SIG-M5 treated with dmso at 0.1 percent for 504 hours (cell line): ENCODE data around the gene NKIRAS1.
"Not testable (repeated sequence)": the region's sequence is repeated elsewhere in the genome, so short reads cannot be mapped to it uniquely, and the experiment has no call there.

Experiments
- DNase-seq: peaks from one replicate; lab custom pipeline; 2025; ENCODE audit not compliant: unreplicated experiment; lab: John Stamatoyannopoulos, UW

NKIRAS1 gene

DNA sequence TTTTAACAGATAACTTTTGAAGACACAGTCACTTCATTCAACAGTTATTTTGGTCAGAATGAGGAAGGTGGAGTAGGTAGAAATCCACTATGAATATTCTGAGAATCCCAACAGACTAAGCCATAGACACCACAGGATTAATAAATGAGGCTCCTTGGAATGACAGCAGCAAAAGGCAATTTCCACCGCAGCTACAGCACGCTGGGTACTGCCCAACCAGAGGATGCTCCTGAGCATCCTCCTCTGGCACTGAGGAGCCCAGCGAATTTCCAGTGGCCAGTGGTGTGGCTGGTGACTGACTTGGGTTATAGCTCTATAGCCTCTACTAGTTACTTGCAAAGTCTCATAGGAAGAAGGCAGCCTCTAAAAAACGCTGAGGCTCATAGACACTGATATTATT, 24.6 kb upstream of the NKIRAS1 start:
- no peak for DNase-seq

DNA sequence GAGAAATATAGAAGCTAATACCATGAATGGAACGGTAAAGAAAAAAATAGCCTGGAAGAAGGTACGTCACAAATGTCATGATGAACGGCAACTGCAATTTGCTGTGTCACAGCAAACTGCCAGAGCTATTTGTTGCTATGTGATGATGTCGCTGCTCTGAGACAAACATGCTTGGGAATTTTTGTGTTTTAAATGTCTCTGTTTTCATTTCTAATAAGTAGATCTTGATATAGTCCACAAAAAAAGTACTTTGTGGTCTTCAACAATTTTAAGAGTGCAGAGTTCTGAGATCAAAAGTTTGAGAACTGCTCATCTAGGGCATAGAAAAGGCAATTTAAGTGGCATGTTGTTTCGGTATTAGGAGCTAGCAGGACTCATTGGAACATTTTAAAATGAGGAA, 24.0 kb upstream of the NKIRAS1 start:
- DNase-seq = no peak

DNA sequence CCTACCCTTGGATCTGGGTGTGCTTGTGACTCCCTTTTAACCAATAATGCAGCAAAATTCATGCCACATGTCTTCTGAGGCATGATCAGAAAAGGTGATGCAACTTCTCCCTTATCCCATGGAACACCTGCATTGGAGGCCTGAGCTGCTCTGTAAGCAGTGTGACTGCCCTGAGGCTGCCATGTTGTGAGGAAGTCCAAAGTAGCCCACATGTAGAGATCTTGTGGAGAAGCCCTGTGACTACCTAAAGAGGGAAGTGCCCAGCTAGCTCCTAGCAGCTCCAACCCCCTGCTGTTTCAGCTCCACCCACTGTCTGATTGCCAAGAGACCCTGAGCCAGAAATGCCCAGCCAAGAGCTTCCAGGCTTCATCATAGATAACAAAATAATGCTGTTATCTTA, 21.9 kb upstream of the NKIRAS1 start:
- peak; percentile 58 for DNase-seq

DNA sequence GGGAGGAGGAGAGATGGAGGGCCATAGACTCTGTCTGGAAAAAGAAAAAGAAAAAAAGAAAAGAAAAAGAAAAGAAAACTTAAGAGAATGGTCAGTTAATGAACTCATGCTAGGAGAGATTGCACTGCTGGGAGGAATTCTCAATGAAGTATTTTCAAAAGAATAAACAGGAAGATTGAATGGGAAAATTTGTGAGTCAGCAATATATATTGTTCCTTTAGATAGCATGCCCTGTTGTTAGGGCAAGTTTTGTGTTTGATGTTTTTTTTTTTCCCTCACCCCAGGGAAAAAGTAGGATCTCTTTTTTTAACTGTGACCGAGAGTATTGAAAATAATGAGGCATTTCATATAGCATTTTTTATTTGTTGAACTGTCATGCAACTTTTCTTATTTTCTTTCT, 20.5 kb upstream of the NKIRAS1 start:
- DNase-seq = no peak

DNA sequence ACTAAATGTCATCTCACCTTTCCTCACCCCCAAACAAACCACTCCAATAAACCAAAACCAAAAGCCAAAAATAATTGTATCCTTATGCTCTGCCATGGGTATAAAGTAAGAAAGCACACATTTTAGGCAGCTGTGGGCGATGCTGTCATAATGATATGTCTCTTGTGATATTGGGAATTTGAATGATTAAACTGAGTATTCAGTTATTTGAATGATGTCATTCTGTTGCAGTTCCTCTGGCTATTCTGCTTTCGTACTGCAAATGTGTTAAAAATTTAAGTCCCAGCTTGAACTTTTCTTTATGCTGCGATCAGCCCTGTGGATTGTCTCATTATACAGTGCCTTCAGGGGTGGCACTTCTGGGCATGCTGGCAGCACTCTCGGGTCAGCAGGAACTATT, 17.5 kb upstream of the NKIRAS1 start:
- DNase-seq = no peak

DNA sequence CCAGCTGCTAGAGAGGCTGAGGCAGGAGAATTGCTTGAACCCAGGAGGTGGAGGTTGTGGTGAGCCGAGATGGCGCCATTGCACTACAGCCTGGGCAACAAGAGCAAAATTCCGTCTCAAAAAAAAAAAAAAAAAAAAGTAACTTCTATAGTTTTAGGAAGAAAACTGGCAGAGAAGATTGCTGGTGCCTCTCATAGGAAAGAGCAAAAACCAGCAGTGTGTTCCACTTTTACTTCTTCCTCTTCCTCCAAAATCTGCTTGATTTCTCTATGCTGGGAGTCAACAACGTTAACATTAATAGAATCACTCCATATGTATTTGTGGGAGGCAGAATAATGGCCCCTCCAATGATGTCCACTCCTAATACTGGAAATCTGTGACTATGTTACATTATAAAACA, 15.8 kb upstream of the NKIRAS1 start:
- no peak for DNase-seq

DNA sequence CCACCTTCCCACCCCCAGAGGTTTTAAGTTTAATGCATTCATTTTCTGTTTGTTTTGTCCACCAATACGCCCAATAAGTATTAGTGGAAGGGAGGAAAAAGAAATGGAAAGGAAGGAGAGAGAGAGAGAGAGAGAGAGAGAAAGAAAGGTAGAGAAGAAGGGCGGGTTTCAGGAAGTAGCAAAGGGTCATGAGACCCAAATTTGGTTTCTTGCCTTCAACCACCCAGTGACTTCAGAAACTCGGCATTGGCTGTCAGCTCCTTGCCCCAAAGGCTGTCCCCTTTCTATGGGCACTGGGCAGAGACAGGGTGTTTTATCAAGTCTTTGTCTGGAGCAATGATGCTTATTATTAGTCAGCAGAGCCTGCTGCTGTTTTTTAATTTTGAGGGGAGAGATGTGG, 14.8 kb upstream of the NKIRAS1 start:
- no peak for DNase-seq

DNA sequence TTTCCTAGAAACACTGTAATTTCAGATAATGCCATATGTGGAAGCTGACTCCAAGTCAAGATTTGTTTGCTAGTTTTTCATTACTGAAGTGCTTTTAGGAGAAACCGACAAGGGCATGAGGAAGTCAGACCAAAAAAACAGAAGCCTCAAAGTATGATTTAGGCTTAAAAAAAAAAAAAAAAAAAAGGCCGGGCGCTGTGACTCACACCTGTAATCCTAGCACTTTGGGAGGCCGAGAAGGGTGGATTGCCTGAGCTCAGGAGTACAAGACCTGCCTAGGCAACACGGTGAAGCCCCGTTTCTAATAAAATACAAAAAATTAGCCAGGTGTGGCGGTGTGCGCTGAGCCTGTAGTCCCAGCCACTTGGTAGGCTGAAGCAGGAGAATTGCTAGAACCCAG, 11.7 kb upstream of the NKIRAS1 start:
- peak; percentile 34 for DNase-seq

DNA sequence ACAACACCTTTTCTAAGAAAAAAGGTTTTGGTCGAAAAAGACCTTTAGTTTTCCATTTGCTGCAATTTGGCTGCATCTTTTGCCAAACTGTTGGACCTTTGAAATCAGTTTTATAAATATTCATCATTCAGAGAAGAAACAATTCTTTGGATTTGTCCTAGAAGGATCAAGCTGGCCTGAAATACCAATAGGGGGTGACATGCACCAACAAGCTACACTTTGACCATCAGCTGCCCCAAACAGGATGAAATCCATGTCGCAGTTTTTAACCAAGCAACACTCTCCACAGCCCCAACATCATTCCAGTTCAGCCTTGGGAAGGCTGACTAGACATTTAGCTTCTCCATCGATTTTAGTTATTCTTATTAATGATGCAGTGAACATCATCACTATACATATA, 9.9 kb upstream of the NKIRAS1 start:
- DNase-seq = no peak

DNA sequence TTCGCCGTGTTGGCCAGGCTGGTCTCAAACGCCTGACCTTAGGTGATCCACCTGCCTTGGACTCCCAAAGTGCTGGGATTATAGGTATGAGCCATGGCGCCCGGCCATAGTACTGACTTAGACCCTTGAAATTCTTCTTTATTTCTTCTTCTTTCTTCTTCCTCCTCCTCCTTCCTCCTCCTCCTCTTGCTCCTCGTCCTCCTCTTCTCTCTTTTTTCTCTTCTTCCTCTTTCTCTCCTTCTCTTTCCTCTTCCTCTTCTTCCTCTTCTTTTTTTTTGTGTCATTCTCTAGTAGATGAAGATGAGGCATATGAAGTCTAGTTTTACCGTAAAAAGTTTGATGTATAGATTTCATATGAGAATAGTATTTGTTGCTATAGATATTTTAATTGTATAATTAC, 9.5 kb upstream of the NKIRAS1 start:
- DNase-seq = no peak

DNA sequence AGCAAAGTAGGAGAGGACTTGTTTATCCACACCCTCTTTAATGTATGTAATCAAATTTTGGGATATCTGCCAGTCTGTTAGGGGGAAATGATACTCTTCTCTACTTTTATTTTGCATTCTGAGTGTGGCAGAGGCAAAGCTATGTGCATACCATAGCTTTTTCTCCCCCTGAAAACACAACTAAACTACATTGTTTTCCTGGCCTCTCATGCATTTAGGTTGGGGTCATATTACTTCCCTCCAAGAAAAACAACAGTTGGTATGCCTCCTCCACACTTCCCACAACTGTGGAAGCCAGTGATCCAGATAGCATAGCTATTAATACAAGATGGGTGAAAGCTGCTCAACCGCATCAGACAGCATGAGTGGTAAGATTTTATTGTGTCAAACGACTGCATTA, 7.0 kb upstream of the NKIRAS1 start:
- no peak for DNase-seq

DNA sequence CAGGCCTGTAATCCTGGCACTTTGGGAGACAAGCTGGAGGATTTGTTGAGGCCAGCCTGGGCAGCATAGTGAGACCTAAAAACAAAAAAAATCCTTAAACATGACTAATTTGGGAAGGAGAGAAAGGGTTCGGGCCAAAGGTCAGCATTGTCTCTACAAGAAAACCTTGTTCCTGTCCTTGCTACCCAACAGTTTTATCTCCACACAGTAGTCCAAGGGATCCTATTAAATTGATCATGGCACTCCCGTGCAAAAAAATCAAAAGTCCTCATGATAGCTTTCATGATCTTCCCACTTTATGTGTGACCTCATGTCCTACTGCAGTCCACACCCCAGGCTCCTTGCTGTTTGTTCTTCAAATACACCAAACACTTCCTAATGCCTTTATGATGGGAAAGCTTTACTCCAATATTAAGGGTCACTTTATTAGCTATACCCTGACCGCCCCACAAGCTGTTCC, 4.3 kb upstream of the NKIRAS1 start:
- DNase-seq = no peak

DNA sequence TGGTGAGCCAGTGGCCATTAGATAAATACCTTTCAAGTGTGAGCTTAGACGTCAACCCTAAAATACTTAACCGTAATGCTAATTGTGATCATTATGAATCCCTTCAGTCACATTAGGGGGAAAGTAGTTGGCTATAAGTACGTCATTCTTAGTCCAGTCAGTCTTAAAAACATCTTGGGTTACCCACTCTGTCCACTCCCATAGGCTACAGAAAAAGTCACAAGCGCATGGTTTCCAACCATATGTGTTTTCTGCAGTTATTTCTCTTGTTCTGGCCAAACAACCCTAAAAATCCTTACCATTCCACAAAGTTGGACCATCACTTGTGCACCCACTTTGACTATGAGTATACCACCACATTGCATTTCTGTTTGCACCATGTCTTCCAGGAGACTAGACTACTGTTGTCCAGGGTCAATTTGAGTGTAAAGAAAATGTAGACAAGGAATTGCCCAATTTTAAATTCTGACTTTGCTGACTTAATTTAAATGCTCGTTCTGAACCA, 3.4 kb upstream of the NKIRAS1 start:
- DNase-seq = no peak

DNA sequence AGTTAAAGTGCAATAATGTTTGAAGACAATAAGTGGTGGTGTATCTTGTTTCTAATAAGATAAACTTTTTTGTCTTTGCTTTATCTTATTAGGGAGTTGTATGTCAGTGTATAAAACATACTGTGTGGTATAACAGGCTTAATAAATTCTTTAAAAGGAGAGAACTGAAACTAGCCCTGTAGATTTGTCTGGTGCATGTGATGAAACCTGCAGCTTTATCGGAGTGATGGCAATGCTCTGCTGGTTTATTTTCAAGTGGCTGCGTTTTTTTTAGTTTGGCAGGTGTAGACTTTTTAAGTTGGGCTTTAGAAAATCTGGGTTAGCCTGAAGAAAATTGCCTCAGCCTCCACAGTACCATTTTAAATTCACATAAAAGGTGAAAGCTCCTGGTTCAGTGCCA, 2.8 kb upstream of the NKIRAS1 start:
- peak; percentile 31 for DNase-seq

DNA sequence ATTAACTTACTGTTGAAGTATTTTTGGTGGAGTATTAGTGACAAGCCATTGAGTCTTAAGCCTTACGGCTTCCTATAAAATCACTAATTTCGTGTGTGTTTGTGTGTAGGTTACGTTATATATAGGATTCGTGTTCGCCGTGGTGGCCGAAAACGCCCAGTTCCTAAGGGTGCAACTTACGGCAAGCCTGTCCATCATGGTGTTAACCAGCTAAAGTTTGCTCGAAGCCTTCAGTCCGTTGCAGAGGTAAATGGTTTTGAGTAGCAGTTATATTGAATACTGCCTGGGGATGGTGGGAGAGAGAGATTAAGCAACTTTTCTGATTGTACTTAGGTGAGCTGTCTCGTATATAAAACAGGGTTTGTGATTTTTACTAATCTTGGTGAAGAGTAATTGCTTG, 1.5 kb upstream of the NKIRAS1 start:
- DNase-seq = not testable (repeated sequence)

DNA sequence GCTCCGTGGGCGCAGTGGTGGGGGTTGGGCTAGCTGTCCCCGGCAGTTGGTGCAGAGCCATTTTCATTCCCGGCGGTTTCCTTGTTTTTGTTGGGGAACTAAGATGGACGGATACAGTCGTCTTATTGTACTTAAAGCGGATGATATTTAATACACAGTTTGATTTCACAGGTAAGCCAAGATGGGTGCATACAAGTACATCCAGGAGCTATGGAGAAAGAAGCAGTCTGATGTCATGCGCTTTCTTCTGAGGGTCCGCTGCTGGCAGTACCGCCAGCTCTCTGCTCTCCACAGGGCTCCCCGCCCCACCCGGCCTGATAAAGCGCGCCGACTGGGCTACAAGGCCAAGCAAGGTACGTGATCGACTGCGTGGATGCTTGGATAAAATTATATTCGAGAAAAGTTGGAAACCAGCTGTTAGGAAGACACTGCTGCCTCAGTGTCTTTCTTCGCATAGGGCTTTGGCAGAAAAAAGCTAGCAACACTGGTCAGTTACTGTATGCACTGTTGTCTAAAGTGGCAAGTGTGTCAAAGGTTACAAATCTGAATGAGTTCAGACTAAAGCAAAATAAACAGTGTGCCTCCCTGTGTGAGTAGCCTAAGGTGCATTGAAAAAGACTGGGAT, 1.0 kb upstream of the NKIRAS1 start:
- DNase-seq = peak; percentile 77

DNA sequence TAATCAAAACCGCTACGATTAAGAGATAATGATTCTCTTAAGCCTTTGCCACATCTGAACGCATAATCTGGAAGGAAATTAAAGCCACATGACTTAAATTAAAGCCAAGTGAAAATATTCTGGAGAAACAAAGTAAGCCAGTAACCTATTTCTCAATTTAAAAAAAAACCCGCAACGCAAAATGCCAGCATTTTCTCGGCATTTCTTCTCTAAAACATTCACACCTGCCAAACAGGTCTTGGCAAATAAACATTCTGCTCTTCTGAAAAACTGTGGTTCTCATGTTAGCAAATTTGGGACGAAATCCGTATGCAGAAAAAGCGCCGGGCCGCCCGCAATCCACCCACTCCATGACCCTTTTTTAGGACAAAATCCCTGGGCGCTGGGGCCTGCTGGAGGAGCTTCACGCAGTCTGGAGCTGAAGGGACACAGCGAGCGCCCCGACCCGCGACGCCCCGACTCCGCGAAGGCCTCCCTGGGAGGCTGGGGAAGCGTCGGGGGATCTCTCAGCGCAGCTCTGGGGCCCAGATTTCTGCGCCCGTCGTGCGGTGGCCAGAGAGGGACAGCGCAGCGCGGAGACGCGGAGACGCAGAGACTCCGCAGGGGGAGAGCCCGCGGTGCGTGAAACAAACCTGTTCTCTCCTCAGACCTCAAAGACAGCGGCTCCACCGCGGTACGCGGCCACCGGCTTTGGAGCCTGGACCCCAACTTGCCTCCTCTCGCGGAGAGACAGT, 471 bp downstream of the NKIRAS1 start:
- DNase-seq = no peak

DNA sequence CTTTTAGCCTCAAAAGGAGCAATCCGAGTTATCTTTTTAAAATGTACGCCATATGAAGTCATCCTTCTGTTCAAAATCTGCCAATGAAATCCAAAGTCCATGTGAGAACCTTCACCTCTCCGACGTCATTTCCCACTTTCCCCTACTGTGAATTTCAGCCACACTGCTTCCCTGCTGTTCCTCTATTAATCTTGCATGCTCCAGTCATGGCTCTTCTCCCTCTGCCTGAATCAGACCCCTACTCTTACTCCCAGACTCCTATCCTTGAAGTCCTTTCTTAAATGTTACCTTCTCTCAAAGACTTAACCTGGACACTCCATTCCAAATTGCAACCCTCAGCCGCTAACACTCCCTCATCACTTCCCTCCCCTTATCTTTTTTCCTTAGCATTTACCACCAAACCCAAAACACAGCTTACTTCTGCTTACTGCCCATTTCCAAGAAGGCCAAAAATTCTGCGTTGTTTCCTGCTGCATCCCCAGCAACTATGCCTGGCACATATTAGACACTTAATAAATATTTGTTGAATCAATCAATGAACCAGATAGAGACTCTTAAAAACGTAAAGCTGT, 1.2 kb downstream of the NKIRAS1 start:
- DNase-seq = peak; percentile 27

DNA sequence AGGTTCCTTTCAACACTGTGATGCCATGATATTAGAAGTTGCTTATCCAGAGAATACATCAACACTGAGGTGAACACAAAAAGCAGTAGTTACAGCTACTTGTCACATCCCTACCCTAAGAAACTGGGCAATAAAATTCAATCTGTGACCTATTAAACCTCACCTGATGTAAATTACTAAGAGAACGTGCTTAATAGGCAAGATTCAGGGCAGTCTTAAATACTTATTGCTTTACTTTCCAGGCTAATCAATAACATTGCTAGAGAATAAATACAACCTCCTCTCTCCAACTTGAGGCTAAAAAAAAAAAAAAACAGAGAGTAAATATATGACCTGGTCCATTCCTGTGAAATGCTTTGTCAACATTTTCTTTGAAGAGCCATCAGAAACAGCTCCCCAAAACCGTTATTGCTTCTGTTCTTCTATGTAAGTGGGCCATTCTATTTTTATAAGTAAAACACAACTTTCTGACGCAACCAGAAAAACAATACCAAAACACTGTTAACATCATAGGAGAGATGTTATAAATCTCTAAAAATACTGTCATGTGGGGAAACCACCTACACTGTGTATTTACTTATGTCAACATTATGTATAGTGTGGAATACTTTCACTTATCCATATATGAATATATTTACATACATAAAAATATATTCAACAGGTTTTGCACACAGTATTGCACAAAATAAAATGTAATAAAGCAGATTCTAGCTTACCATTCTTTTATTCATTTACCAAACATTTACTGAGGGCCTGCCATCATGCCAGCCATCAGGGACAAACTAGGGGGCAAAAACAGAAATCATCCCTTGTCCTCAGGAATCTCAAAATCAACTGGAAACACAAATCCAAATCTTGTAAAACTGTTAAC, 2.7 kb downstream of the NKIRAS1 start:
- no peak for DNase-seq

DNA sequence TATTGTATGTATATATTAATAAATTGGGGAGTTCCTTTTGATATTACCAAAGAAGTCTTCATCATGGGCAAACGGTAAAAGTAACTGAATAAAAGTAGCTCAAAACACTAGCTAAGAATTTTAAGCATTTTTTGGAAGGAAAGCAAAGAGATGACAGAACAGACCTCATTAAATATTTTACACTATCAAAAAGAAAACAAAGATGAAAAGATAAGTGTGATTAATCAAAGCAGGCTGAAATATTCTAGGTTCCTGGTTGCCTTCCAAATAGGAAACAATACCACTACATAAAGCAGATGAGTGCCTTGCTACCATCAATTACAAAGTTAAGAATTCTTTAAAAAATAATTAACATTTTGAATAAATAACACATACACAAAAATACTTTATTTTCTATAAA, 3.6 kb downstream of the NKIRAS1 start:
- DNase-seq = no peak

DNA sequence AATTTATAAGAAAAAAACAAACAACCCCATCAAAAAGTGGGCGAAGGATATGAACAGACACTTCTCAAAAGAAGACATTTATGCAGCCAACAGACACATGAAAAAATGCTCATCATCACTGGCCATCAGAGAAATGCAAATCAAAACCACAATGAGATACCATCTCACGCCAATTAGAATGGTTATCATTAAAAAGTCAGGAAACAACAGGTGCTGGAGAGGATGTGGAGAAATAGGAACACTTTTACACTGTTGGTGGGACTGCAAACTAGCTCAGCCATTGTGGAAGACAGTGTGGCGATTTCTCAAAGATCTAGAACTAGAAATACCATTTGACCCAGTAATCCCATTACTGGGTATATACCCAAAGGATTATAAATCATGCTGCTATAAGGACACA, 4.5 kb downstream of the NKIRAS1 start:
- not testable (repeated sequence) for DNase-seq
